SU-DHL-6 (cell line): Measurements from ENCODE around the gene ABCG8.

ENCODE experiments used
- H2AFZ ChIP-seq: fragments of 200-600 bp; sonication (generic); 2 replicates; pipeline ENCODE4 v1.6.1; 2014; ENCODE audit warnings: low read depth, mild to moderate bottlenecking, moderate library complexity, mixed read lengths, antibody characterized with exemption, low read length; ENCODE audit not compliant: severe bottlenecking
- H3F3A ChIP-seq: fragments of 200-600 bp; shearing (Covaris generic); 2 replicates; pipeline ENCODE4 v1.6.0; 2016; ENCODE audit warnings: antibody characterized with exemption, mild to moderate bottlenecking; ENCODE audit not compliant: insufficient read depth
- H3K27ac ChIP-seq: fragments of 200-600 bp; sonication (generic); 2 replicates; pipeline ENCODE4 v1.5.1; 2016; ENCODE audit warnings: low read depth, mild to moderate bottlenecking, low read length, moderate library complexity, mixed read lengths
- H3K27me3 ChIP-seq: fragments of 200-600 bp; sonication (generic), shearing (Covaris generic); 2 replicates; pipeline ENCODE4 v1.6.0; 2014; ENCODE audit warnings: mild to moderate bottlenecking, low read length
- H3K36me3 ChIP-seq: fragments of 200-600 bp; sonication (generic); 2 replicates; pipeline ENCODE4 v1.6.1; 2014; ENCODE audit warnings: mild to moderate bottlenecking, low read length, mixed read lengths
- H3K4me2 ChIP-seq: fragments of 300-600, 200-600 bp; shearing (Covaris generic), sonication (generic); 2 replicates; pipeline ENCODE4 v1.6.0; 2014; ENCODE audit warnings: low read length, low read depth, mild to moderate bottlenecking; ENCODE audit not compliant: poor library complexity, severe bottlenecking
- H3K4me3 ChIP-seq: fragments of 200-600 bp; sonication (generic); 2 replicates; pipeline ENCODE4 v1.5.1; 2014; ENCODE audit warnings: antibody characterized with exemption, low read length, mild to moderate bottlenecking, mixed read lengths; ENCODE audit not compliant: insufficient read depth, poor library complexity, severe bottlenecking
- H3K79me2 ChIP-seq: fragments of 200-600 bp; sonication (generic); 2 replicates; pipeline ENCODE4 v1.6.1; 2014; ENCODE audit warnings: mild to moderate bottlenecking, low read length, moderate library complexity; ENCODE audit not compliant: insufficient read depth
- H3K9ac ChIP-seq: fragments of 200-600 bp; sonication (generic); 2 replicates; pipeline ENCODE4 v1.7.0; 2014; ENCODE audit warnings: mild to moderate bottlenecking, low read length
- H3K9me2 ChIP-seq: fragments of 200-600 bp; sonication (generic); replicated peaks from 2 replicates; pipeline ENCODE4 v1.6.1; 2014; ENCODE audit warnings: low read length; ENCODE audit not compliant: insufficient read depth
- H3K9me3 ChIP-seq: fragments of 200-600 bp; sonication (generic); 2 replicates; pipeline ENCODE4 v1.6.1; 2014; ENCODE audit warnings: low read length, mixed read lengths; ENCODE audit not compliant: insufficient read depth
- H4K20me1 ChIP-seq: fragments of 200-600 bp; sonication (generic); 2 replicates; pipeline ENCODE4 v1.6.1; 2014; ENCODE audit warnings: low read depth, mild to moderate bottlenecking, antibody characterized with exemption, low read length, moderate library complexity, mixed read lengths
- EZH2phosphoT487 ChIP-seq: fragments of 200-600 bp; sonication (generic), shearing (Covaris generic); conservative IDR thresholded peaks from 2 replicates; pipeline ENCODE4 v1.6.1; 2018; ENCODE audit warnings: mild to moderate bottlenecking, antibody characterized with exemption, low read length, moderate library complexity, mixed read lengths
- TF ChIP-seq, protein P1 (sequence below): fragments of 200-600 bp; sonication (generic); IDR thresholded peaks from one replicate; pipeline ENCODE4 v1.5.1; 2017; ENCODE audit warnings: antibody characterized with exemption, mild to moderate bottlenecking, low read length, moderate library complexity; ENCODE audit not compliant: insufficient read depth, poor library complexity, severe bottlenecking

The ABCG8 gene

DNA sequence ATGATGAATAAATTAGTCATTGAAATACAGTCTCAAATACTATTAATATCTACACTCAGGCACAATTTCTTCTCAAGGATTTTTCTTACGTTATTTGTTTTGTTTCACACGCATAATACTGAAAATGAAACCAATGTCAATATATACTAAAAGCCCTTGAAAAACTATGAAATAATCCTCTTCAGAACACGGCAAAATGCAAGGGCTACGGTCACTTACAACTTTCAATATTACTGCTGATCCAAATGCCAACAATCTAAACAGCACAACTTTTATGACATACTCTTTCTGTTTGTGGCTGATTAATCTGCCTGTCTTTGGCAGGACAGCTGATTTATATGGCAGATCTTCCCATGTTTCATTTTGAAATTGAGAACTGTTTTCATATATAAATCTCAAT is 88.7 kb downstream of the ABCG8 start:
- no peak overlapping the region for H3K4me3 ChIP-seq

DNA sequence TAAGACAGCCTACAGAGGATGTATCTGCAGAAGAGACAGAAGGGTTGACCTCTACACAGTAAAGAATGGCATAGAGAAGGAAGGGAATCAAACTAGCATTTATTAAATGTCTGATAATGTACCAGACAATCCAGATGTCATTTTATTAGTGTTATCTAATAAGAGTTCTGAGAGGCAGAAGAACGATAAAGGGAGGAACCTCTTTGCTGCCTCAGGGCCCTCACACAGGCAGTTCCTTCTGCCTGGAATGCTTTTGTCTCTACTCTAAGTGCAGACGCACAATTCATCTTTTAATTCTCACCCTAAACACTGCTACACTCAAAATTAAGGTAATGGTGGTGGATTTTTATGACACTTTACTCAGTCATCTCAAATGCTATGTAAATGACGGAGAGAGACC is 92.5 kb downstream of the ABCG8 start:
- no peak overlapping the region for H3K4me3 ChIP-seq
- no peaks in the 10 kb centered on the region; the same call in 1 of the 2 replicates for H4K20me1 ChIP-seq
- no peak overlapping the region for H3K4me2 ChIP-seq
- H3K27ac ChIP-seq, result no peak overlapping the region
- H3K9ac ChIP-seq, result no peak overlapping the region
- peaks cover 5% of the 10 kb centered on the region; the same call in 1 of the 2 replicates for H3F3A ChIP-seq
- no peaks in the 10 kb centered on the region for H3K9me3 ChIP-seq
- no peaks in the 10 kb centered on the region for H3K27me3 ChIP-seq
- peaks cover 37% of the 10 kb centered on the region for H3K36me3 ChIP-seq
- TF ChIP-seq EZH2phosphoT487, result no peak
- TF ChIP-seq, protein P1, sequence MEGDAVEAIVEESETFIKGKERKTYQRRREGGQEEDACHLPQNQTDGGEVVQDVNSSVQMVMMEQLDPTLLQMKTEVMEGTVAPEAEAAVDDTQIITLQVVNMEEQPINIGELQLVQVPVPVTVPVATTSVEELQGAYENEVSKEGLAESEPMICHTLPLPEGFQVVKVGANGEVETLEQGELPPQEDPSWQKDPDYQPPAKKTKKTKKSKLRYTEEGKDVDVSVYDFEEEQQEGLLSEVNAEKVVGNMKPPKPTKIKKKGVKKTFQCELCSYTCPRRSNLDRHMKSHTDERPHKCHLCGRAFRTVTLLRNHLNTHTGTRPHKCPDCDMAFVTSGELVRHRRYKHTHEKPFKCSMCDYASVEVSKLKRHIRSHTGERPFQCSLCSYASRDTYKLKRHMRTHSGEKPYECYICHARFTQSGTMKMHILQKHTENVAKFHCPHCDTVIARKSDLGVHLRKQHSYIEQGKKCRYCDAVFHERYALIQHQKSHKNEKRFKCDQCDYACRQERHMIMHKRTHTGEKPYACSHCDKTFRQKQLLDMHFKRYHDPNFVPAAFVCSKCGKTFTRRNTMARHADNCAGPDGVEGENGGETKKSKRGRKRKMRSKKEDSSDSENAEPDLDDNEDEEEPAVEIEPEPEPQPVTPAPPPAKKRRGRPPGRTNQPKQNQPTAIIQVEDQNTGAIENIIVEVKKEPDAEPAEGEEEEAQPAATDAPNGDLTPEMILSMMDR, result no peak
- H3K9me2 ChIP-seq, result no peaks in the 10 kb centered on the region
- H3K79me2 ChIP-seq, result no peaks in the 10 kb centered on the region
- no peak overlapping the region for H2AFZ ChIP-seq

More for the DNA sequence above, 88.7 kb downstream of the ABCG8 start:
- Histone ChIP-seq H2AFZ (no peak overlapping the region), H4K20me1 (no peaks in the 10 kb centered on the region; the same call in 1 of the 2 replicates), H3K9me3 (no peaks in the 10 kb centered on the region), H3K4me2 (no peak overlapping the region), H3F3A (peaks cover 5% of the 10 kb centered on the region; the same call in 1 of the 2 replicates), H3K79me2 (no peaks in the 10 kb centered on the region), H3K27me3 (no peaks in the 10 kb centered on the region), H3K9me2 (no peaks in the 10 kb centered on the region), H3K9ac (no peak overlapping the region), H3K36me3 (peaks cover 24% of the 10 kb centered on the region), H3K27ac (no peak overlapping the region)
- no peak for TF ChIP-seq EZH2phosphoT487
- TF ChIP-seq, protein P1, result no peak
